ENCODE measurements around the gene PSG11. TPM values are rescaled to one million over a fixed set of nuclear protein-coding genes. Genes with fewer than 3 reads are reported as not detected.
"Not testable (repeated sequence)": the region's sequence is repeated elsewhere in the genome, so short reads cannot be mapped to it uniquely, and the experiment has no call there.

The PSG11 gene
- not detected for total RNA-seq

DNA sequence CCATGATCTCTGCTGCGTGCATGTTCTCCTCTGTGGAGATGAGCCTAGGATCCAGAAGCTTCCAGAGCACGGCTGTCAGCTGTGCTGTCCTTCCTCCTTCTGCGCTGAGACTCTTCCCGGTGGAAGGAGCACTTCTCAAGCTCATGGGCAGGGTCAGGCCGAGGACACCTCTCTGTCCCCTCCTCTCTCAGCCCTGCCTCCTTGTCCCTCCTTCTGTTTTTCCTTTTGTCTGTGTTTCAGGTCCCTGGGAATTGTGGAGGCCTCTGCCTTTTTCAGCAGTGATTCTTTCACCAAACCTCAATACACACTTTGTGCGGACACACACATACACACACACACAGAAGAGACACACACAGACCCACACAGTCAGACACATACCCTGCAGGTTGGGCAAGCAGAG, at the start of gene PSG11:
TSS of gene PSG11 (minus strand) at position 101 of the 400 bp plus-strand sequence. CDS start at position 4, 97 bp downstream.
- DNase-seq (ENCODE audit: low spot score in 2 of 2); intact Hi-C loops (cut with DNase I; ENCODE audit: low total_unique reads); H3K36me3 ChIP-seq: not testable (repeated sequence)

DNA sequence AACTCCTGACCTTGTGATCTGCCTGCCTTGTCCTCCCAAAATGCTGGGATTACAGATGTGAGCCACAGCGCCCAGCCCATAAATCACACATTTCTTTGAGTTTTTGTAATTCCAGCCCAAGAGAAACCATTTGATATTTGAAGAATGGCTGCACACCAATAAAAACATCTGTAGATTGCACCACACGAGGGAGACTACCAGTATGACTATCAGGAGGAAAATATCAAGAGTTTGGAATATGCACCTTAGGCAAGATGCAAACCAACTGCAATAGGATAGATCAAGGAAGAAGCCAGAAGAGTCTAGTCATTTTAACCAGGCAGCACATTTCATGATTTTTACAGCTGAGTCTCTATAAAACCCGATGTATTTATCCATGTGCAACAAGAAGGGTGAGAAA, 36.1 kb upstream of the PSG11 start:
- DNase-seq (ENCODE audit: low spot score in 2 of 2); H3K4me3 ChIP-seq; H3K36me3 ChIP-seq; H3K9me3 ChIP-seq; H3K27ac ChIP-seq; intact Hi-C loops (cut with DNase I; ENCODE audit: low total_unique reads); H3K4me1 ChIP-seq; H3K27me3 ChIP-seq: not testable (repeated sequence)

More for the DNA sequence above, at the start of gene PSG11:
- not testable (repeated sequence) for H3K4me1 ChIP-seq, H3K9me3 ChIP-seq, H3K27me3 ChIP-seq, H3K27ac ChIP-seq, H3K4me3 ChIP-seq

GRCh38 chr19:43061326-43061725, 35.1 kb upstream of the PSG11 start:
- H3K4me3 ChIP-seq; H3K9me3 ChIP-seq; H3K27ac ChIP-seq; H3K36me3 ChIP-seq; H3K4me1 ChIP-seq; H3K27me3 ChIP-seq; intact Hi-C loops (cut with DNase I; ENCODE audit: low total_unique reads); DNase-seq (ENCODE audit: low spot score in 2 of 2): not testable (repeated sequence)

DNA sequence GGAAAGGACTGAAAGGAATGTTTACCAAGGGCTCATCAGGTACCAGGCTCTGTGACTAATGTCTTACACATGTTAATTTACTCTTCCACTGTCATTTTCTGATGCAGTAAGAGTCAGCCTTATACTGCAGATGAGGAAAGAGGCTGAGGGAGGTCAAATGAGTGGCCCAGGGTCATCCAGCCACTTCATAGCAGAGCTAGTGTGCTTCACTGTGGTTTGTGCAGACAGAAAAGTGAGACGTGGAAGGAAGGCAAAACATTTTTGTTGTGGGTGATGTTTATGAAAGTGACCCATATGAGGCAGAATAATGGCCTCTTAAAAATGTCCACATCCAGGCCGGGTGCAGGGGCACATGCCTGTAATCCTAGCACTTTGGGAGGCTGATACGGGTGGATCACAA, 34.0 kb upstream of the PSG11 start:
- intact Hi-C loops (cut with DNase I; ENCODE audit: low total_unique reads); H3K4me1 ChIP-seq; H3K4me3 ChIP-seq; DNase-seq (ENCODE audit: low spot score in 2 of 2); H3K27me3 ChIP-seq; H3K27ac ChIP-seq; H3K9me3 ChIP-seq; H3K36me3 ChIP-seq: not testable (repeated sequence)

DNA sequence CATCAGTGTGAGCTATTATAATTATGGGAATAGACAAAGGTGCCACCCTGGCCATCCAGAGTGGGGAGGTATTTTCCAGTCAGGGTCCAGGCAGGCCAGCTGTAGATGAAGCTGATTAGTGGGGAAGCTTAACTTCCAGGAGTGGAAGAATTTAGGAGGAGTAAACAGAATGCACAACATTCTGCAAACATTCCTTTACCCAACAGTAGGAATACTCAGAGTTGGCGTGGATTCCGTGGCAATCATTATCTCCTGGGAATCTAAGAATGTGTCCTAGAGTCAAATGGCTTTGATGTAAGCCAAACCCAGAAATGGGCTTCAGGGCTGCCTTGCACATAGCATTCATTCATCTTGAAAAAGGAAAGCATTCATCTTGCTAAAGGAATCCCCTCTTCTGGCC, 33.2 kb upstream of the PSG11 start:
- H3K36me3 ChIP-seq; H3K9me3 ChIP-seq; DNase-seq (ENCODE audit: low spot score in 2 of 2); H3K27me3 ChIP-seq; H3K27ac ChIP-seq; intact Hi-C loops (cut with DNase I; ENCODE audit: low total_unique reads); H3K4me1 ChIP-seq; H3K4me3 ChIP-seq: not testable (repeated sequence)

DNA sequence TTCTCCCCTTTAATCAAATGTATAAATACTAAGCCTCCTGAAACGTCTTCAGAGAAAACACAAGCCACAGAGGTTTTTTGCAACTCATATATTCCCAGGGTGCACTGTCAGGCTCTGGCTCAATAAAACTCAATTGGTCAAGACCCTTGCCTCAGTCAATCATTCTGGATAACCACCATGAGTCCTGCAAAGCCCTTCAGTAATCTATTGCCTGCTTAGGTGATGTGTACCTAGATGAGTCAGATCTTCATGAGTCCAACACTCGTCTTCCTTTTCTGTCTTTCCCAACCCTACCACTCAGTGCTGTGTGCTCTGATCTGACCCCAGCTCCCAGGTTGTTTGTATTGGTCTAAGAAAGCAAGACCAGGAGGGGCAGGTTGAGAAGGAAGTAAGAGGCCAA, 32.2 kb upstream of the PSG11 start:
- H3K36me3 ChIP-seq; H3K4me1 ChIP-seq; H3K4me3 ChIP-seq; H3K27me3 ChIP-seq; DNase-seq (ENCODE audit: low spot score in 2 of 2); intact Hi-C loops (cut with DNase I; ENCODE audit: low total_unique reads); H3K27ac ChIP-seq; H3K9me3 ChIP-seq: not testable (repeated sequence)

- not testable (repeated sequence) for H3K27ac ChIP-seq; H3K4me1 ChIP-seq; H3K9me3 ChIP-seq; DNase-seq (ENCODE audit: low spot score in 2 of 2); H3K27me3 ChIP-seq; H3K4me3 ChIP-seq; H3K36me3 ChIP-seq
- intact Hi-C loops (cut with DNase I; ENCODE audit: low total_unique reads): loop anchor here (10.0 kb wide), 1 partner anchor 253 kb away; no protein-coding TSS in a partner anchor
These were observed 21.7 kb upstream of the PSG11 start for GRCh38 chr19:43047966-43048365.

DNA sequence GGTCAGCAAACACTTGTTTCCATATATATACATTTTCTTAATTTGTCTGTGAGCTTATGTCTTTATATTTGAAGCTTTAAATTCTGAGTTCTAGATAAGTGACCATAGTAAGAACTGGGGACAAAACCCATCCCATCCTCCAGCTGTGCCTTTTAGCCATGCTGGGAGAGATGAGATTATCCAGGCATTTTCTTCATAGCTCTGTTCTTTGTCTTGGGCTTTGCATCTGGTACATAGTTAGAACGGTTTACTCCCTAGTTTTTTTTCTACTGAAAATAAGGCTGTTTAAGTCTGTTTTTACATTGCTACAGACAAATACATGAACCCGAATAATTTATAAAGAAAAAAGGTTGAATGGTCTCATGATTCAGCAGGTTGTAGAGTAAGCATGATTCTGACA, 20.3 kb upstream of the PSG11 start:
- H3K27me3 ChIP-seq; H3K9me3 ChIP-seq; H3K4me1 ChIP-seq; H3K36me3 ChIP-seq; H3K27ac ChIP-seq; DNase-seq (ENCODE audit: low spot score in 2 of 2); H3K4me3 ChIP-seq: not testable (repeated sequence)
- intact Hi-C loops (cut with DNase I; ENCODE audit: low total_unique reads): loop anchor here (10.0 kb wide), 1 partner anchor 252 kb away; no protein-coding TSS in a partner anchor

GRCh38 chr19:43043492-43044180, 17.4 kb upstream of the PSG11 start:
- not testable (repeated sequence) for H3K27me3 ChIP-seq; H3K9me3 ChIP-seq; H3K36me3 ChIP-seq; H3K27ac ChIP-seq; H3K4me1 ChIP-seq; H3K4me3 ChIP-seq; DNase-seq (ENCODE audit: low spot score in 2 of 2)
- intact Hi-C loops (cut with DNase I; ENCODE audit: low total_unique reads): loop anchor here (10.0 kb wide), 1 partner anchor 249 kb away; no protein-coding TSS in a partner anchor

- H3K27me3 ChIP-seq; DNase-seq (ENCODE audit: low spot score in 2 of 2); H3K9me3 ChIP-seq; intact Hi-C loops (cut with DNase I; ENCODE audit: low total_unique reads); H3K36me3 ChIP-seq; H3K4me3 ChIP-seq; H3K27ac ChIP-seq; H3K4me1 ChIP-seq: not testable (repeated sequence)
These were observed 5.4 kb upstream of the PSG11 start for GRCh38 chr19:43031645-43032044.

Measured in breast epithelium (tissue), 4 donors.